Bronchial epithelial cell (primary cell): ENCODE measurements around the gene SPC24. TPM values are rescaled to one million over a fixed set of nuclear protein-coding genes. Genes with fewer than 3 reads are reported as not detected.

Experiments used
- DNase-seq: peaks from one replicate; pipeline ENCODE4 v3.0.0-alpha.2; 2010; ENCODE audit warnings: low read depth
- FAIRE-seq: peaks from 2 replicates; lab custom pipeline; 2011; peaks lifted over from hg19 to GRCh38; lab: Jason Lieb, UNC
- H3K27me3 ChIP-seq: 2 replicates; pipeline ENCODE4 v1.5.1; 2011; ENCODE audit warnings: low read length; ENCODE audit not compliant: control insufficient read depth, insufficient read depth
- H3K36me3 ChIP-seq: 2 replicates; pipeline ENCODE4 v1.5.1; 2011; ENCODE audit warnings: low read length; ENCODE audit not compliant: control insufficient read depth, insufficient read depth
- H3K4me3 ChIP-seq: 2 replicates; pipeline ENCODE4 v1.5.1; 2011; ENCODE audit warnings: mild to moderate bottlenecking, low read depth, low read length, control low read depth
- total RNA-seq: library from RNA; depleted of rRNA; stranded (reverse); fragments of >200 nt; gene quantifications from 2 replicates; pipeline ENCODE4 v1.2.1, GENCODE V29; 2014
- TF ChIP-seq, protein P1 (sequence below): IDR thresholded peaks from 2 replicates; pipeline ENCODE4 v1.5.1; 2011; ENCODE audit warnings: mild to moderate bottlenecking, moderate library complexity, low read length, control low read depth, inconsistent platforms; ENCODE audit not compliant: insufficient read depth, severe bottlenecking

Gene SPC24
- total RNA-seq, 1 donor from 2014 or later: 1.6 TPM

DNA sequence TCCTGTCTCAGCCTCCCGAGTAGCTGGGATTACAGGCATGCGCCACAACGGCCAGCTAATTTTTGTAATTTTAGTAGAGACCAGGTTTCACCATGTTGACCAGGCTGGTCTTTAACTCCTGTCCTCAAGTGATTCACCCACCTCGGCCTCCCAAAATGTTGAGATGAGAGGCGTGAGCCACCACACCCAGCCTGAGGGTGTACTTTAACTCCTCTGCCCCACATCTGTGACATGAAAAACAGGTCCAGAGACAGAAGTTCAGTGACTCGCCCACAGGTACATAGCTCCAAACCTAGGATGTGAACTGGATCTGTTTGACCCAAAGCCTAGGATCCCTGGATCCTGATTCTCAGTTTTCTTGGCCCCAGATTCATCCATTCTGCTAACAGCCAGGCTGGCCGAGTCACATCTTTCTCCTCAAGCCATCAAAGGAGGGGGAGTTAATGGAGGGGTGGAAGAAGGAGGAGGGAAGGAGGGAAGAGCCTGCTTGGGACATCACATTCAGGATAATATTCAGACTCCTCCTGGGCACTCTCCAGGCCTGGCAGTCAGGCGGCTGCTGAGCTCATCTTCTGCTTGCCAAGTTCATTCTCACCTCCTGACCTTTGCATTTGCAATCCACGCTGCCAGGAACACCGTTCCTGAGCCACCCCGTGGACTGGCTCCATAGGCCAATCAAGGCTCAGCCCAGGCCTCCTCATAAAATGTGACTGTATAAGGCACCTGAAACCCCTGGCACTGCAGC, 3.1 kb downstream of the SPC24 start:
- TF ChIP-seq, protein P1, sequence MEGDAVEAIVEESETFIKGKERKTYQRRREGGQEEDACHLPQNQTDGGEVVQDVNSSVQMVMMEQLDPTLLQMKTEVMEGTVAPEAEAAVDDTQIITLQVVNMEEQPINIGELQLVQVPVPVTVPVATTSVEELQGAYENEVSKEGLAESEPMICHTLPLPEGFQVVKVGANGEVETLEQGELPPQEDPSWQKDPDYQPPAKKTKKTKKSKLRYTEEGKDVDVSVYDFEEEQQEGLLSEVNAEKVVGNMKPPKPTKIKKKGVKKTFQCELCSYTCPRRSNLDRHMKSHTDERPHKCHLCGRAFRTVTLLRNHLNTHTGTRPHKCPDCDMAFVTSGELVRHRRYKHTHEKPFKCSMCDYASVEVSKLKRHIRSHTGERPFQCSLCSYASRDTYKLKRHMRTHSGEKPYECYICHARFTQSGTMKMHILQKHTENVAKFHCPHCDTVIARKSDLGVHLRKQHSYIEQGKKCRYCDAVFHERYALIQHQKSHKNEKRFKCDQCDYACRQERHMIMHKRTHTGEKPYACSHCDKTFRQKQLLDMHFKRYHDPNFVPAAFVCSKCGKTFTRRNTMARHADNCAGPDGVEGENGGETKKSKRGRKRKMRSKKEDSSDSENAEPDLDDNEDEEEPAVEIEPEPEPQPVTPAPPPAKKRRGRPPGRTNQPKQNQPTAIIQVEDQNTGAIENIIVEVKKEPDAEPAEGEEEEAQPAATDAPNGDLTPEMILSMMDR: no peak
- Histone ChIP-seq H3K27me3 (no peaks in the 10 kb centered on the region), H3K4me3 (no peak overlapping the region), H3K36me3 (peaks cover 1% of the 10 kb centered on the region)
- FAIRE-seq: no peak
- DNase-seq: peak; percentile 55

DNA sequence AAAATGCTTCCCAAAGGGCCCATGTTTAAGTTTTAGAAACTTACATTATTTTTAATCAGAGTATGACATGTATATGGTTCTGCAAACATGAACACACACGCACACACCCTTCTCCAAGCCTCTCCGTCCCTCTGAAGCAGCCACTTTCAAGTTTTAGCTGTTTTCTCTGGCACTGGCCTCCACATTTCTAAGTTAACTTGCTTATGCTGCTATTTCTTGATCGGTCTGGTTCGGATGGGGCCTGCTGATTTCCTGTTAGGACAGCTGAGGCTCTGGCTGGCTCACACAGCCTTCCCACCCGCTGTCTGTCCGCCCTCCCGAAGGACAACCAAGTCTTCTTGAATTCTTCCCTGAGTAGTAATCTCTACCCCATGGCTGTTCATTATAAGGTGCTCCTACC, 4.4 kb downstream of the SPC24 start:
- TF ChIP-seq, protein P1: no peak
- DNase-seq (no peak), FAIRE-seq (no peak)
- no peak overlapping the region for H3K4me3 ChIP-seq
- H3K27me3 ChIP-seq: no peaks in the 10 kb centered on the region
- H3K36me3 ChIP-seq: peaks cover 1% of the 10 kb centered on the region

DNA sequence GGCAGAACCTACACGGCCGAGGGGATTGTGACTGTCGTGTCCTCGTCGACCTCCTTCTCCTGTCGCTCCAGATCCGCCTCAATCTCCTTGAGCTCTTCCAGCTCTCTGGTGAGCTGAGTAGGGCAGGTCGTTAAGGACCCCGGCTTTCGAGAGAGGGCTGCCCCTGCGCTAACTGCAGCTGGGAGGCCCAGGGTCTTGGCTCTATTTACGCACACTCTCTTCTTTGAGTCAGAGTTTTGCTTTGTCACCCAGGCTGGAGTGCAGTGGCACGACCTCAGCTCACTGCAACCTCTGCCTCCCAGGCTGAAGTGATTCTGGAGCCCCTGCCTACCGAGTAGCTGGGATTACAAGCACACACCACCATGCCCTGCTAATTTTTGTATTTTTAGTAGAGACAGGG, 7.6 kb downstream of the SPC24 start:
- FAIRE-seq (no peak), DNase-seq (no peak)
- TF ChIP-seq, protein P1: no peak
- no peaks in the 10 kb centered on the region for H3K27me3 ChIP-seq
- peaks cover 1% of the 10 kb centered on the region for H3K36me3 ChIP-seq
- no peak overlapping the region for H3K4me3 ChIP-seq

DNA sequence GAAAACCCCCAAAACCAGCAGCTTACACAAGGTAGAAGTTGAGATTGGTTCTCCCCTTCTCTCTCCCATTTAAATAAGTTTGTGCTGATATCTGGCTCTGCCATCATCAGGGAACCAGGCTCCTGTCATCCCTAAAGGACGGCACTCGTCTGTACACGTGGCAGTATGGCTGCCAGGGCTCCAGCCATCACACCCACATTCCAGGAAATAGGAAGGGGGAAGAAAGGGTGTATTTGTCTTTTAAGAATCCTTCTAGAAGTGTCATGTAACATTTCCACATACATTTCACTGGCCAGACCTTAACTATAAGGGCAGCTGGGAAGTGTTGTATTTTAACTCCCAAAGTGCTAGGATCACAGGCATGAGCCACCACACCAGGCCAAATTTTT, 10.1 kb downstream of the SPC24 start:
- FAIRE-seq: no peak
- no peak for DNase-seq
- TF ChIP-seq, protein P1: no peak
- Histone ChIP-seq H3K4me3 (no peak overlapping the region), H3K27me3 (no peaks in the 10 kb centered on the region), H3K36me3 (peaks cover 1% of the 10 kb centered on the region)

DNA sequence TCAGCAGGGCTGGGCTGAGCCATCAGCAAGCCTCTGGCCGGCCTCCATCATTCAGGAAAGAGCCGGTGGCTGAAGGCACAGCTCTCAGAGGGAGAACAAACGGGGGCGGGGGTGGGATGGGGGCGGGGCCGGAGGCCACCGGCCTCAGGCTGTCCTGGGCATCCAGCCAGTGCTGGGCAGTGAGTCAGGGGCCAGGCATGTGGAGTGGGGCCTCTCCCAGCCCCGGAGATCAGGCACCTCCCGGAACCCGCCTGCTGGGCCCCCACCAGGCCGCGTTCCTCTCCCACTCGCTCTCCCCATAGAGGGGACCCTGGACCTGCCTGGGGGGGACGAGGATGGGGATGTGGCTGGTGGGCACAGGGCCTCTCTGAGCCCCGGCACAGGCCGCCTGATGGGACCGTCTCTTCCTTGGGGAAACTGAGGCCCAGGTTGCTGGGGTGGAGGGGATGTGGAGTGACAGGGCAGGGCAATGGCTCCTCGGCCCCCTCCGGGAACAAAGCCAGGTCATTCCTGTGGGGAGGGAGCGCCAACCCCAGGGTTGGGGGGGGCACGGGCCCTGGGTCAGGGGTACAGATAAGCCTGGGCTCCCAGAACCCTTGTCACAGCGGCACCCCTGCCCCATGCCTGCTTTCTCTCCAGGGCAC, 12.9 kb downstream of the SPC24 start:
- Histone ChIP-seq H3K4me3 (no peak overlapping the region), H3K27me3 (no peaks in the 10 kb centered on the region), H3K36me3 (no peaks in the 10 kb centered on the region)
- DNase-seq: peak; percentile 80
- TF ChIP-seq, protein P1: no peak
- FAIRE-seq: no peak
